ENCODE data around the gene RS1. TPM values are rescaled to one million over a fixed set of nuclear protein-coding genes. Genes with fewer than 3 reads are reported as not detected.

The RS1 gene
- total and polyA plus RNA-seq, 2 of the 4 experiments (the other 2 are of a cell fraction), result not detected

GRCh38 chrX:18643243-18643642, 28.7 kb downstream of the RS1 start:
- H3K27me3 ChIP-seq (ENCODE audit: control insufficient read depth, insufficient read depth, low read length), result no peaks in the 10 kb centered on the region
- no peak overlapping the region for H3K56ac ChIP-seq (ENCODE audit: extremely low read depth, insufficient read depth, low read length)
- H3K27ac ChIP-seq (ENCODE audit: insufficient read depth, low read length), result no peak overlapping the region
- no peak overlapping the region for H3K18ac ChIP-seq (ENCODE audit: low read depth, low read length)
- BruUV-seq (replicated peaks), result no TSS peak
- no CpG with 5 or more reads among the region's 3 CpGs for WGBS, 2 experiments (ENCODE audit: extremely low coverage in 2 of 2, insufficient read length in 1 of 2)
- no peak overlapping the region for H2AK5ac ChIP-seq (ENCODE audit: low read depth, low read length)
- H4K5ac ChIP-seq (ENCODE audit: low read depth, low read length), result no peak overlapping the region
- H4K8ac ChIP-seq (ENCODE audit: low read depth in 2 of 2, low read length in 2 of 2), result no peak overlapping the region
- POLR2A ChIA-PET (ENCODE audit: unreplicated experiment), result no interaction called here
- intact Hi-C loops (cut with micrococcal nuclease), result no loop called here
- H3K4me2 ChIP-seq (ENCODE audit: low read depth, low read length), result no peak overlapping the region
- no peaks in the 10 kb centered on the region; the same call in 1 of the 2 replicates for H3K9me3 ChIP-seq (ENCODE audit: control insufficient read depth, insufficient read depth, low read length)
- no peaks in the 10 kb centered on the region for H3K36me3 ChIP-seq (ENCODE audit: control insufficient read depth, insufficient read depth, low read length)
- no peaks in the 10 kb centered on the region for H3K9me1 ChIP-seq (ENCODE audit: insufficient read depth, low read length)
- H2BK120ac ChIP-seq (ENCODE audit: low read depth, low read length), result no peak overlapping the region
- H3K4ac ChIP-seq (ENCODE audit: low read depth, low read length), result no peak overlapping the region
- H2AK9ac ChIP-seq (replicated peaks; ENCODE audit: low read depth, low read length, poor library complexity), result no peak overlapping the region
- H3K79me1 ChIP-seq (ENCODE audit: low read depth in 1 of 2, low read length in 2 of 2), result no peaks in the 10 kb centered on the region
- no peak for TF ChIP-seq RFX5 (IDR thresholded peaks at IDR 0.05; ENCODE audit: low read depth, low read length)
- no peak for TF ChIP-seq CEBPB (IDR thresholded peaks at IDR 0.05; ENCODE audit: low read depth, low read length)
- no peak for TF ChIP-seq FOS (IDR thresholded peaks at IDR 0.05; ENCODE audit: low read depth, low read length)
- TF ChIP-seq CHD1 (IDR thresholded peaks at IDR 0.05; ENCODE audit: low read depth, low read length), result no peak
- no peak for TF ChIP-seq MAFK (IDR thresholded peaks at IDR 0.05; ENCODE audit: low read depth, low read length)
- H3K23ac ChIP-seq (ENCODE audit: low read depth, low read length), result no peak overlapping the region
- no peak overlapping the region for H3K4me3 ChIP-seq (ENCODE audit: insufficient read depth, low read depth, low read length)
- dilution Hi-C loops (cut with HindIII; ENCODE audit: low sequenced_read_pairs, unreplicated experiment), result no loop called here
- H2BK15ac ChIP-seq (ENCODE audit: low read depth, low read length), result no peak overlapping the region
- no peak overlapping the region for H3K14ac ChIP-seq (replicated peaks; ENCODE audit: low read depth, low read length)
- H3K4me1 ChIP-seq (ENCODE audit: control insufficient read depth, insufficient read depth, low read length), result no peaks in the 10 kb centered on the region
- H2AFZ ChIP-seq (replicated peaks; ENCODE audit: low read length, poor library complexity), result no peak overlapping the region
- in situ Hi-C loops (cut with MboI; ENCODE audit: low sequenced_read_pairs), result no loop called here
- no peak overlapping the region for H3K9ac ChIP-seq (ENCODE audit: low read depth, low read length)
- DNase-seq (no peak), ATAC-seq (ENCODE audit: low read depth) (no peak)
- no peaks in the 10 kb centered on the region for H4K20me1 ChIP-seq (ENCODE audit: insufficient read depth, low read length)
- no peak overlapping the region for H2BK20ac ChIP-seq (ENCODE audit: low read depth, low read length)
- H4K91ac ChIP-seq (ENCODE audit: insufficient read depth, low read depth, low read length), result no peak overlapping the region
- H2BK5ac ChIP-seq (ENCODE audit: low read depth, low read length, poor library complexity, severe bottlenecking), result no peak overlapping the region
- CTCF ChIA-PET, result no interaction called here

Measured in IMR-90 (cell line).